OCI-LY1 (cell line): ENCODE results near the gene JOSD2.

Source experiments
- H2AFZ ChIP-seq: fragments of 200-600 bp; sonication (generic), shearing (Covaris generic); 2 replicates; pipeline ENCODE4 v1.6.0; 2014; ENCODE audit warnings: antibody characterized with exemption, mild to moderate bottlenecking, low read length
- H3F3A ChIP-seq: fragments of 200-600 bp; sonication (generic), shearing (Covaris generic); 2 replicates; pipeline ENCODE4 v1.6.0; 2014; ENCODE audit warnings: mild to moderate bottlenecking, antibody characterized with exemption, low read length, moderate library complexity; ENCODE audit not compliant: insufficient read depth
- H3K27ac ChIP-seq: fragments of 200-600 bp; sonication (generic); 2 replicates; pipeline ENCODE4 v1.5.1; 2014; ENCODE audit warnings: low read length, mixed run types, mild to moderate bottlenecking, low read depth; ENCODE audit not compliant: poor library complexity, severe bottlenecking
- H3K27me3 ChIP-seq: fragments of 200-600 bp; sonication (generic); 2 replicates; pipeline ENCODE4 v1.6.0; 2014; ENCODE audit warnings: antibody characterized with exemption, mild to moderate bottlenecking, low read length, moderate library complexity; ENCODE audit not compliant: insufficient read depth
- H3K36me3 ChIP-seq: fragments of 200-600 bp; sonication (generic); 2 replicates; pipeline ENCODE4 v1.6.1; 2014; ENCODE audit warnings: mild to moderate bottlenecking, antibody characterized with exemption, low read length, moderate library complexity, mixed read lengths; ENCODE audit not compliant: insufficient read depth
- H3K4me1 ChIP-seq: fragments of 200-600 bp; sonication (generic); 2 replicates; pipeline ENCODE4 v1.5.1; 2014; ENCODE audit warnings: mild to moderate bottlenecking, low read length, moderate library complexity; ENCODE audit not compliant: insufficient read depth, severe bottlenecking
- H3K4me2 ChIP-seq: fragments of 200-600 bp; sonication (generic), shearing (Covaris generic); 2 replicates; pipeline ENCODE4 v1.6.1; 2014; ENCODE audit warnings: low read length
- H3K4me3 ChIP-seq: fragments of 200-600 bp; sonication (generic); 2 replicates; pipeline ENCODE4 v1.5.1; 2014; ENCODE audit warnings: low read length, low read depth, mild to moderate bottlenecking, mixed read lengths; ENCODE audit not compliant: poor library complexity, severe bottlenecking
- H3K79me2 ChIP-seq: fragments of 200-600 bp; shearing (Covaris generic); 2 replicates; pipeline ENCODE4 v1.6.1; 2016; ENCODE audit warnings: mixed run types, low read length, mixed read lengths; ENCODE audit not compliant: insufficient read depth
- H3K9ac ChIP-seq: fragments of 200-600 bp; sonication (generic), shearing (Covaris generic); 2 replicates; pipeline ENCODE4 v1.6.1; 2014; ENCODE audit warnings: mild to moderate bottlenecking, low read length, mixed read lengths
- H3K9me2 ChIP-seq: fragments of 200-600 bp; sonication (generic), shearing (Covaris generic); 2 replicates; pipeline ENCODE4 v1.6.1; 2014; ENCODE audit warnings: low read depth, mild to moderate bottlenecking, low read length, mixed read lengths
- H3K9me3 ChIP-seq: fragments of 200-600 bp; shearing (Covaris generic); 2 replicates; pipeline ENCODE4 v1.6.1; 2014; ENCODE audit warnings: low read length, mixed read lengths
- H4K20me1 ChIP-seq: fragments of 200-600 bp; sonication (generic), shearing (Covaris generic); 2 replicates; pipeline ENCODE4 v1.6.0; 2016; ENCODE audit warnings: mild to moderate bottlenecking, low read length; ENCODE audit not compliant: insufficient read depth
- EZH2 ChIP-seq: fragments of 200-600 bp; sonication (generic), shearing (Covaris generic); IDR thresholded peaks from 2 replicates; pipeline ENCODE4 v1.8.0; 2017; ENCODE audit warnings: borderline replicate concordance, mixed run types, mild to moderate bottlenecking, antibody characterized with exemption, low read length, moderate library complexity, mixed read lengths
- TF ChIP-seq, protein P1 (sequence below): fragments of 200-600 bp; sonication (generic), shearing (Covaris generic); IDR thresholded peaks from 2 replicates; pipeline ENCODE4 v1.5.1; 2017; ENCODE audit warnings: mild to moderate bottlenecking, antibody characterized with exemption, low read length, moderate library complexity, mixed read lengths

JOSD2 gene

DNA sequence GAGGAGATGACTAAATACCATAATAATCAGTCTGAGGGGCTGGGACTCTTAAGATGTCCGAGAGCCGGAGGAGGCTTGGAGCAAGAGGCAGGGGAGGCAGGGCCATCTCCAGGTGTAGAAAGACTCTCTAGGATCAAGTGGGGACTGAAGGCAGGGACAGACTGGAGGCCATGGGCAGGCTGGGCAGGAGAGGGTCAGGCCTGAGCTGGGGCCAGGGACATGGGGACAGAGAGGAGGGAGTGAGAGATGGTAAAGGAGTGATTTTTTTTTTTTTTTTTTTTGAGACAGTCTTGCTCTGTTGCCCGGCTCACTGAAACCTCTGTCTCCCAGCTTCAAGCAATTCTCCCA is 2.2 kb downstream of the JOSD2 start:
- Histone ChIP-seq H3K27me3 (no peaks in the 10 kb centered on the region), H3K9me2 (no peaks in the 10 kb centered on the region), H3K9me3 (no peaks in the 10 kb centered on the region), H3F3A (no peaks in the 10 kb centered on the region), H3K9ac (no peak overlapping the region), H3K4me2 (no peak overlapping the region), H3K4me3 (no peak overlapping the region), H4K20me1 (no peaks in the 10 kb centered on the region), H3K27ac (no peak overlapping the region), H3K36me3 (no peaks in the 10 kb centered on the region), H2AFZ (no peak overlapping the region), H3K79me2 (no peaks in the 10 kb centered on the region), H3K4me1 (peaks cover 14% of the 10 kb centered on the region)
- TF ChIP-seq, protein P1, sequence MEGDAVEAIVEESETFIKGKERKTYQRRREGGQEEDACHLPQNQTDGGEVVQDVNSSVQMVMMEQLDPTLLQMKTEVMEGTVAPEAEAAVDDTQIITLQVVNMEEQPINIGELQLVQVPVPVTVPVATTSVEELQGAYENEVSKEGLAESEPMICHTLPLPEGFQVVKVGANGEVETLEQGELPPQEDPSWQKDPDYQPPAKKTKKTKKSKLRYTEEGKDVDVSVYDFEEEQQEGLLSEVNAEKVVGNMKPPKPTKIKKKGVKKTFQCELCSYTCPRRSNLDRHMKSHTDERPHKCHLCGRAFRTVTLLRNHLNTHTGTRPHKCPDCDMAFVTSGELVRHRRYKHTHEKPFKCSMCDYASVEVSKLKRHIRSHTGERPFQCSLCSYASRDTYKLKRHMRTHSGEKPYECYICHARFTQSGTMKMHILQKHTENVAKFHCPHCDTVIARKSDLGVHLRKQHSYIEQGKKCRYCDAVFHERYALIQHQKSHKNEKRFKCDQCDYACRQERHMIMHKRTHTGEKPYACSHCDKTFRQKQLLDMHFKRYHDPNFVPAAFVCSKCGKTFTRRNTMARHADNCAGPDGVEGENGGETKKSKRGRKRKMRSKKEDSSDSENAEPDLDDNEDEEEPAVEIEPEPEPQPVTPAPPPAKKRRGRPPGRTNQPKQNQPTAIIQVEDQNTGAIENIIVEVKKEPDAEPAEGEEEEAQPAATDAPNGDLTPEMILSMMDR, result no peak
- TF ChIP-seq EZH2, result no peak

DNA sequence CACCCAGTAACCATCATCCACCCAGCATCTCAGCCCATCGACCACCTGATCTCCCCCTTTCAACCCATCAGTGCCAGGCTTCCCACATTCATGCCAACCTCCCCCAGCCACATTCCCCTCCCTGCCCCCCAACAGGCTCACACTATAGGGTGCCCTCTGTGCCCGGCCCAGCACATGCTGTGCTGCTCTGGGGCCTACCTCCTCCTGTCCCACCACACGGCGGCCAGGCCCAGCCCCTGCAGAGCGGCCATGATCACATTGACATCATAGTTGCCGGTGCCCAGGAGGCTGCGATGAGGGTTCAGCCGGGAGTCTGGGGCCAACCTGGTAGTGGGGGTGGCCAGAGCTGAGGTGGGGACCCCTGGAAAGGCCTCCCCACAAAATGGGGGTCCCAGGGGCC is 3.6 kb downstream of the JOSD2 start:
- Histone ChIP-seq H3K4me1 (peaks cover 14% of the 10 kb centered on the region), H2AFZ (no peak overlapping the region), H3K9ac (no peak overlapping the region), H3K27me3 (no peaks in the 10 kb centered on the region), H3K4me3 (no peak overlapping the region), H4K20me1 (no peaks in the 10 kb centered on the region), H3K36me3 (no peaks in the 10 kb centered on the region), H3F3A (no peaks in the 10 kb centered on the region), H3K9me2 (no peaks in the 10 kb centered on the region), H3K4me2 (no peak overlapping the region), H3K9me3 (no peaks in the 10 kb centered on the region), H3K27ac (no peak overlapping the region), H3K79me2 (no peaks in the 10 kb centered on the region)
- TF ChIP-seq, protein P1, result no peak
- TF ChIP-seq EZH2, result no peak

DNA sequence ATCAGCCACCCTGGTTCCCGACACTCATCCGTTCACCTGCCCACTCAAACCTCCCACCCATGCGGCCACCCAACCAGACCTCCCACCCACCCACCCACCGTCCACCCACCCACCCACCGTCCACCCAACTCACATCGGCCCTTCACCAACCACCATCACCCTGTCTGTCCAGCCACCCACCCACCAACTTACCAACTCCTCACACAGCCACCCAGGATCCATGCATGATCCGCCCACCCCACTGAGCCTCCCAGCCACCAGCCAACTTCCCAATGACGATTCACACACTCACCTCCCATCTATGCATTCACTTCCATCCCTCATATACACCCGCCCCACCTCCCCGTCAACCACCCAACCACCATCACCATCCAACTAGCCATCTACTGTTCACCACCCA is 4.3 kb downstream of the JOSD2 start:
- no peaks in the 10 kb centered on the region for H3K9me3 ChIP-seq
- H3K79me2 ChIP-seq, result no peaks in the 10 kb centered on the region
- no peaks in the 10 kb centered on the region for H3K36me3 ChIP-seq
- no peaks in the 10 kb centered on the region for H3F3A ChIP-seq
- peaks cover 9% of the 10 kb centered on the region for H3K4me1 ChIP-seq
- no peak overlapping the region for H2AFZ ChIP-seq
- no peaks in the 10 kb centered on the region for H3K9me2 ChIP-seq
- H3K9ac ChIP-seq, result no peak overlapping the region
- H3K4me2 ChIP-seq, result no peak overlapping the region
- no peak overlapping the region for H3K27ac ChIP-seq
- TF ChIP-seq EZH2, result no peak
- TF ChIP-seq, protein P1, result no peak
- no peaks in the 10 kb centered on the region for H4K20me1 ChIP-seq
- no peaks in the 10 kb centered on the region for H3K27me3 ChIP-seq
- H3K4me3 ChIP-seq, result no peak overlapping the region
